PC-9 (cell line): ENCODE measurements around the gene PDE10A. TPM values are rescaled to one million over a fixed set of nuclear protein-coding genes. Genes with fewer than 3 reads are reported as not detected.

Experiments
- BruUV-seq: library from RNA; stranded (reverse); fragments of 400-500 nt; replicated peaks from 2 replicates; lab custom pipeline; 2021; lab: Mats Ljungman, UMichigan
- CTCF ChIA-PET: fragments of 300-600 bp; sonication (Branson Sonifier 250); formaldehyde crosslinking; loops from one replicate; lab custom pipeline; 2022; ENCODE audit warnings: antibody characterized with exemption; lab: Charles Lee
- POLR2A ChIA-PET: fragments of 300-600 bp; sonication (Branson Sonifier 250); formaldehyde crosslinking; loops from one replicate; lab custom pipeline; 2022; ENCODE audit warnings: antibody characterized with exemption; ENCODE audit not compliant: unreplicated experiment; lab: Charles Lee
- DNase-seq, 2 experiments: peaks; one replicate each; pipeline versions ENCODE4 v3.0.0 to v3.0.0-alpha.2; 2015 to 2022; ENCODE audit warnings: mixed read lengths in 1 of 2
- H2AFZ ChIP-seq: fragments of 200-600 bp; sonication (generic); 2 replicates; pipeline ENCODE4 v1.8.1; 2017; ENCODE audit warnings: antibody characterized with exemption
- H3F3A ChIP-seq: fragments of 200-600 bp; sonication (generic); 2 replicates; pipeline ENCODE4 v1.8.1; 2017; ENCODE audit warnings: antibody characterized with exemption, mild to moderate bottlenecking, low read depth; ENCODE audit not compliant: insufficient read depth
- H3K27ac ChIP-seq: fragments of 200-600 bp; sonication (generic); 2 replicates; pipeline ENCODE4 v1.6.1; 2016; ENCODE audit warnings: mixed run types
- H3K27me3 ChIP-seq: fragments of 200-600 bp; sonication (generic); 2 replicates; pipeline ENCODE4 v1.6.1; 2016; ENCODE audit warnings: low read depth, mixed run types; ENCODE audit not compliant: insufficient read depth
- H3K36me3 ChIP-seq: fragments of 200-600 bp; sonication (generic); 2 replicates; pipeline ENCODE4 v1.6.1; 2016; ENCODE audit warnings: low read depth, mixed run types
- H3K4me1 ChIP-seq: fragments of 200-600 bp; sonication (generic); replicated peaks from 2 replicates; pipeline ENCODE4 v1.6.1; 2016; ENCODE audit warnings: mixed run types; ENCODE audit not compliant: insufficient read depth
- H3K4me2 ChIP-seq: fragments of 200-600 bp; sonication (generic); 2 replicates; pipeline ENCODE4 v1.6.1; 2017; ENCODE audit warnings: mixed run types
- H3K4me3 ChIP-seq: fragments of 200-600 bp; sonication (generic); 2 replicates; pipeline ENCODE4 v1.6.1; 2016; ENCODE audit warnings: mixed run types
- H3K79me2 ChIP-seq: fragments of 200-600 bp; sonication (generic); 2 replicates; pipeline ENCODE4 v1.6.1; 2017; ENCODE audit warnings: low read depth, mixed run types
- H3K9me2 ChIP-seq: fragments of 200-600 bp; sonication (generic); 2 replicates; pipeline ENCODE4 v1.8.1; 2017; ENCODE audit warnings: mild to moderate bottlenecking; ENCODE audit not compliant: insufficient read depth
- H3K9me3 ChIP-seq: fragments of 200-600 bp; sonication (generic); 2 replicates; pipeline ENCODE4 v1.8.1; 2016; ENCODE audit warnings: low read depth; ENCODE audit not compliant: insufficient read depth
- H4K20me1 ChIP-seq: fragments of 200-600 bp; sonication (generic); 2 replicates; pipeline ENCODE4 v1.8.1; 2017; ENCODE audit not compliant: insufficient read depth
- CTCF ChIP-seq: fragments of 200-600 bp; sonication (generic); conservative IDR thresholded peaks from 2 replicates; pipeline ENCODE4 v1.6.1; 2017; ENCODE audit warnings: mixed run types, antibody characterized with exemption, mild to moderate bottlenecking, moderate library complexity
- EZH2 ChIP-seq: fragments of 200-600 bp; sonication (generic); IDR thresholded peaks from 2 replicates; pipeline ENCODE4 v1.8.0; 2017; ENCODE audit warnings: antibody characterized with exemption, low read depth
- intact Hi-C: fragments of 100-400 bp; cut with micrococcal nuclease; formaldehyde crosslinking; loops from one replicate; pipeline ENCODE4 v1.10.0; 2022; ENCODE audit not compliant: unreplicated experiment
- total RNA-seq: library from RNA; stranded (reverse); gene quantifications from 2 replicates; pipeline ENCODE4 v1.2.3, GENCODE V29; 2021

The PDE10A gene
- total RNA-seq, 1 experiment from 2014 or later = not detected

GRCh38 chr6:165584541-165584940, 78.5 kb downstream of the PDE10A start:
- Histone ChIP-seq H3F3A (no peaks in the 10 kb centered on the region), H3K9me2 (no peaks in the 10 kb centered on the region), H3K79me2 (no peaks in the 10 kb centered on the region), H4K20me1 (no peaks in the 10 kb centered on the region), H3K4me1 (0 out of 2 replicates have a peak, but pooled peaks cover 7% of the 10 kb centered on the region), H3K9me3 (no peaks in the 10 kb centered on the region), H2AFZ (no peak overlapping the region), H3K4me2 (no peak overlapping the region), H3K27me3 (no peaks in the 10 kb centered on the region), H3K4me3 (no peak overlapping the region), H3K36me3 (no peaks in the 10 kb centered on the region), H3K27ac (no peak overlapping the region)
- TF ChIP-seq EZH2 (no peak), CTCF (no peak)
- intact Hi-C loops = no loop called here
- BruUV-seq = no TSS peak
- ChIA-PET POLR2A (no interaction called here), CTCF (no interaction called here)
- DNase-seq = no peak

GRCh38 chr6:165581678-165582077, 81.4 kb downstream of the PDE10A start:
- no peaks in the 10 kb centered on the region for H3F3A ChIP-seq
- no TSS peak for BruUV-seq
- no peak overlapping the region for H3K27ac ChIP-seq
- ChIA-PET CTCF (interaction anchor here (0.6 kb wide), 1 partner anchor 105 kb away, joined by 4 read pairs; no protein-coding TSS in a partner anchor), POLR2A (no interaction called here)
- H4K20me1 ChIP-seq = no peaks in the 10 kb centered on the region
- DNase-seq = no peak
- no peaks in the 10 kb centered on the region for H3K36me3 ChIP-seq
- no peak overlapping the region for H2AFZ ChIP-seq
- no peaks in the 10 kb centered on the region for H3K27me3 ChIP-seq
- no peak for TF ChIP-seq EZH2
- TF ChIP-seq CTCF = no peak
- no peak overlapping the region for H3K4me3 ChIP-seq
- intact Hi-C loops = no loop called here
- H3K9me2 ChIP-seq = no peaks in the 10 kb centered on the region
- peaks cover 8% of the 10 kb centered on the region; the same call in 1 of the 2 replicates for H3K4me1 ChIP-seq
- H3K4me2 ChIP-seq = no peak overlapping the region
- H3K79me2 ChIP-seq = no peaks in the 10 kb centered on the region
- no peaks in the 10 kb centered on the region; the same call in 1 of the 2 replicates for H3K9me3 ChIP-seq

- H2AFZ ChIP-seq = no peak overlapping the region
- no peak for TF ChIP-seq EZH2
- TF ChIP-seq CTCF = no peak
- no peaks in the 10 kb centered on the region; the same call in 1 of the 2 replicates for H3K9me3 ChIP-seq
- intact Hi-C loops = no loop called here
- H3K79me2 ChIP-seq = no peaks in the 10 kb centered on the region
- CTCF ChIA-PET = no interaction called here
- H4K20me1 ChIP-seq = no peaks in the 10 kb centered on the region
- no peaks in the 10 kb centered on the region for H3K27me3 ChIP-seq
- no peaks in the 10 kb centered on the region for H3K9me2 ChIP-seq
- no peak for DNase-seq
- H3K4me3 ChIP-seq = no peak overlapping the region
- POLR2A ChIA-PET = no interaction called here
- no peak overlapping the region for H3K4me2 ChIP-seq
- H3K4me1 ChIP-seq = peaks cover 23% of the 10 kb centered on the region
- no peak overlapping the region for H3K27ac ChIP-seq
- H3F3A ChIP-seq = peaks cover 10% of the 10 kb centered on the region
- BruUV-seq = no TSS peak
- no peaks in the 10 kb centered on the region for H3K36me3 ChIP-seq
These were observed 82.9 kb downstream of the PDE10A start for GRCh38 chr6:165580136-165580535.
